Neural cell (in vitro differentiated cells): ENCODE results near the gene HYAL1. TPM values are rescaled to one million over a fixed set of nuclear protein-coding genes. Genes with fewer than 3 reads are reported as not detected.
"Not testable (repeated sequence)": the region's sequence is repeated elsewhere in the genome, so short reads cannot be mapped to it uniquely, and the experiment has no call there.

Experiments used
- H2AFZ ChIP-seq: fragments of 200-600, 300-800 bp; sonication (generic), shearing (Covaris generic); 2 replicates; pipeline ENCODE4 v1.6.0; 2014; ENCODE audit warnings: low read depth, mild to moderate bottlenecking, antibody characterized with exemption, low read length, moderate library complexity
- H3F3A ChIP-seq: fragments of 200-600 bp; shearing (Covaris generic); 2 replicates; pipeline ENCODE4 v1.6.1; 2016; ENCODE audit warnings: mild to moderate bottlenecking, moderate library complexity, mixed read lengths, antibody characterized with exemption, low read length; ENCODE audit not compliant: insufficient read depth, poor library complexity, severe bottlenecking
- H3K27ac ChIP-seq: fragments of 200-600, 300-800 bp; sonication (generic), shearing (Covaris generic); 2 replicates; pipeline ENCODE4 v1.5.1; 2014; ENCODE audit warnings: mild to moderate bottlenecking, low read length, moderate library complexity
- H3K27me3 ChIP-seq: fragments of 300-800, 200-600 bp; sonication (generic), shearing (Covaris generic); 2 replicates; pipeline ENCODE4 v1.6.0; 2014; ENCODE audit warnings: mild to moderate bottlenecking, low read depth, low read length, moderate library complexity; ENCODE audit not compliant: insufficient read depth
- H3K36me3 ChIP-seq: fragments of 300-800, 200-600 bp; sonication (generic), shearing (Covaris generic); 2 replicates; pipeline ENCODE4 v1.5.1; 2014; ENCODE audit warnings: mild to moderate bottlenecking, antibody characterized with exemption, low read length, moderate library complexity; ENCODE audit not compliant: insufficient read depth
- H3K4me2 ChIP-seq: fragments of 300-800, 200-600 bp; sonication (generic), shearing (Covaris generic); 2 replicates; pipeline ENCODE4 v1.6.0; 2014; ENCODE audit warnings: mild to moderate bottlenecking, low read length
- H3K4me3 ChIP-seq: fragments of 300-800, 200-600 bp; sonication (generic), shearing (Covaris generic); 2 replicates; pipeline ENCODE4 v1.5.1; 2014; ENCODE audit warnings: mild to moderate bottlenecking, low read length, moderate library complexity
- H3K79me2 ChIP-seq: fragments of 200-600 bp; shearing (Covaris generic); replicated peaks from 2 replicates; pipeline ENCODE4 v1.6.0; 2014; ENCODE audit warnings: mild to moderate bottlenecking, low read length, moderate library complexity; ENCODE audit not compliant: insufficient read depth
- H3K9ac ChIP-seq: fragments of 300-800, 200-600 bp; sonication (generic), shearing (Covaris generic); 2 replicates; pipeline ENCODE4 v1.6.1; 2016; ENCODE audit warnings: mild to moderate bottlenecking, low read length, mixed read lengths
- H3K9me2 ChIP-seq: fragments of 200-600 bp; shearing (Covaris generic); 2 replicates; pipeline ENCODE4 v1.6.1; 2016; ENCODE audit warnings: mild to moderate bottlenecking, low read length, mixed read lengths; ENCODE audit not compliant: insufficient read depth
- H3K9me3 ChIP-seq: fragments of 200-600, 300-800 bp; sonication (generic), shearing (Covaris generic); 2 replicates; pipeline ENCODE4 v1.6.1; 2016; ENCODE audit warnings: mild to moderate bottlenecking, mixed run types, low read length, moderate library complexity, mixed read lengths
- H4K20me1 ChIP-seq: fragments of 200-600 bp; shearing (Covaris generic); 2 replicates; pipeline ENCODE4 v1.6.1; 2016; ENCODE audit warnings: mild to moderate bottlenecking, mixed run types; ENCODE audit not compliant: insufficient read depth
- CTCF ChIP-seq: fragments of 450-650 bp; IDR thresholded peaks from 2 replicates; pipeline ENCODE4 v1.5.1; 2014; ENCODE audit warnings: antibody characterized with exemption, mild to moderate bottlenecking, moderate library complexity; ENCODE audit not compliant: poor library complexity, severe bottlenecking
- EP300 ChIP-seq: fragments of 450-650 bp; conservative IDR thresholded peaks from 2 replicates; pipeline ENCODE4 v1.6.1; 2014; ENCODE audit warnings: antibody characterized with exemption, mild to moderate bottlenecking, moderate library complexity; ENCODE audit not compliant: poor library complexity, severe bottlenecking
- EZH2 ChIP-seq: fragments of 200-600, 300-800 bp; shearing (Covaris generic), sonication (generic); IDR thresholded peaks from 2 replicates; pipeline ENCODE4 v1.6.1; 2014; ENCODE audit warnings: antibody characterized with exemption, low read length, borderline replicate concordance, mild to moderate bottlenecking; ENCODE audit not compliant: insufficient read depth, poor library complexity, severe bottlenecking
- MXI1 ChIP-seq: fragments of 450-650 bp; conservative IDR thresholded peaks from 2 replicates; pipeline ENCODE4 v1.6.1; 2014; ENCODE audit warnings: antibody characterized with exemption, mild to moderate bottlenecking; ENCODE audit not compliant: poor library complexity, severe bottlenecking
- POLR2AphosphoS5 ChIP-seq: IDR thresholded peaks from 2 replicates; pipeline ENCODE4 v1.6.1; 2012
- RAD21 ChIP-seq: fragments of 450-650 bp; conservative IDR thresholded peaks from 2 replicates; pipeline ENCODE4 v1.6.1; 2014; ENCODE audit warnings: antibody characterized with exemption, mild to moderate bottlenecking, moderate library complexity
- REST ChIP-seq: IDR thresholded peaks from 2 replicates; pipeline ENCODE4 v1.6.1; 2012; ENCODE audit warnings: borderline replicate concordance
- SMC3 ChIP-seq: fragments of 450-650 bp; conservative IDR thresholded peaks from 2 replicates; pipeline ENCODE4 v1.6.1; 2014; ENCODE audit warnings: antibody characterized with exemption, mild to moderate bottlenecking, moderate library complexity; ENCODE audit not compliant: poor library complexity
- TAF1 ChIP-seq: IDR thresholded peaks from 2 replicates; pipeline ENCODE4 v1.6.1; 2012; ENCODE audit warnings: low read depth
- polyA plus RNA-seq: library from polyadenylated mRNA; depleted of rRNA; stranded (reverse); fragments of >200 nt; gene quantifications from 2 replicates; pipeline ENCODE4 v1.2.3, GENCODE V29; 2014

The HYAL1 gene
- polyA plus RNA-seq, 1 donor from 2014 or later = 2.2 TPM

GRCh38 chr3:50287262-50287661, 16.1 kb downstream of the HYAL1 start:
- Histone ChIP-seq H3K9me2 (no peaks in the 10 kb centered on the region), H3K36me3 (no peaks in the 10 kb centered on the region), H3K9me3 (no peaks in the 10 kb centered on the region), H3K9ac (no peak overlapping the region), H4K20me1 (no peaks in the 10 kb centered on the region), H3K79me2 (peaks cover 6% of the 10 kb centered on the region), H3K27me3 (no peaks in the 10 kb centered on the region), H3K4me3 (no peak overlapping the region), H2AFZ (no peak overlapping the region), H3F3A (no peaks in the 10 kb centered on the region), H3K27ac (no peak overlapping the region), H3K4me2 (no peak overlapping the region)
- TF ChIP-seq RAD21 (no peak), POLR2AphosphoS5 (no peak), CTCF (no peak), SMC3 (no peak), EZH2 (no peak), MXI1 (no peak), TAF1 (no peak), EP300 (no peak), REST (no peak)

- no peak overlapping the region for H3K4me2 ChIP-seq
- TF ChIP-seq MXI1 (no peak), EZH2 (no peak), TAF1 (no peak), CTCF (no peak), RAD21 (no peak), SMC3 (no peak), EP300 (no peak), REST (no peak), POLR2AphosphoS5 (no peak)
- no peaks in the 10 kb centered on the region for H3K9me3 ChIP-seq
- no peak overlapping the region for H3K9ac ChIP-seq
- H2AFZ ChIP-seq = no peak overlapping the region
- no peak overlapping the region for H3K27ac ChIP-seq
- H3K79me2 ChIP-seq = peaks cover 4% of the 10 kb centered on the region
- H3K27me3 ChIP-seq = no peaks in the 10 kb centered on the region
- H3K36me3 ChIP-seq = no peaks in the 10 kb centered on the region
- H4K20me1 ChIP-seq = no peaks in the 10 kb centered on the region
- H3F3A ChIP-seq = no peaks in the 10 kb centered on the region
- no peaks in the 10 kb centered on the region for H3K9me2 ChIP-seq
- no peak overlapping the region for H3K4me3 ChIP-seq
Measured at GRCh38 chr3:50286322-50287227, 16.8 kb downstream of the HYAL1 start.

- not testable (repeated sequence) for H3K4me2 ChIP-seq, H3K9me2 ChIP-seq, H2AFZ ChIP-seq, H3K4me3 ChIP-seq, H4K20me1 ChIP-seq, H3K36me3 ChIP-seq, H3K79me2 ChIP-seq, H3K9me3 ChIP-seq, H3K9ac ChIP-seq, H3K27ac ChIP-seq, H3F3A ChIP-seq, H3K27me3 ChIP-seq
Measured at GRCh38 chr3:50284121-50284520, 19.3 kb downstream of the HYAL1 start.
